ENCODE results near the gene TAAR6. TPM values are rescaled to one million over a fixed set of nuclear protein-coding genes. Genes with fewer than 3 reads are reported as not detected.

TAAR6 gene
- total and polyA plus RNA-seq, 10 of the 15 experiments (the other 5 are each of a cell fraction or from before 2014, with no cell fraction given), result not detected

GRCh38 chr6:132568611-132569010 lies 1.5 kb upstream of the TAAR6 start:
- ChIA-PET SMC1A (ENCODE audit: uncharacterized antibody, unreplicated experiment) (no interaction called here), POLR2A (no interaction called here), RAD21 (ENCODE audit: unreplicated experiment) (no interaction called here), CTCF (interaction anchor here (2.0 kb wide), 1 partner anchor 289 kb away, joined by 6 read pairs; no protein-coding TSS in a partner anchor)
- DNase-seq (ENCODE audit: low read depth, low spot score) (no peak), FAIRE-seq (no peak), ATAC-seq (no peak)
- Histone ChIP-seq H3K27me3 (replicated peaks in 1 of 2; ENCODE audit: control insufficient read depth in 2 of 2, insufficient read depth in 2 of 2, low read length in 1 of 2) (no peaks in the 10 kb centered on the region), H3K4me3 (no peak overlapping the region), H3K27ac (ENCODE audit: control insufficient read depth, insufficient read depth) (no peak overlapping the region), H3K36me3 (ENCODE audit: control insufficient read depth in 2 of 2, insufficient read depth in 2 of 2, low read length in 1 of 2) (no peaks in the 10 kb centered on the region), H3K9ac (ENCODE audit: control insufficient read depth, insufficient read depth, low read length) (no peak overlapping the region), H3K4me2 (ENCODE audit: control insufficient read depth, insufficient read depth) (no peak overlapping the region), H3K9me3 (replicated peaks; ENCODE audit: control insufficient read depth, insufficient read depth, low read length) (no peaks in the 10 kb centered on the region), H2AFZ (ENCODE audit: control insufficient read depth, low read depth, low read length) (no peak overlapping the region), H4K20me1 (ENCODE audit: control insufficient read depth, insufficient read depth) (no peaks in the 10 kb centered on the region), H3K4me1 (ENCODE audit: control insufficient read depth, insufficient read depth, low read length) (no peaks in the 10 kb centered on the region), H3K79me2 (ENCODE audit: control insufficient read depth, insufficient read depth, low read length) (no peaks in the 10 kb centered on the region)
- in situ Hi-C loops (cut with MboI) (no loop called here), intact Hi-C loops (cut with micrococcal nuclease; ENCODE audit: unreplicated experiment) (no loop called here)
- 14% methylated on average over 6 of the region's 6 CpGs for WGBS (ENCODE audit: insufficient coverage, insufficient replicate concordance, low lambda C conversion rate, missing lambda C conversion rate)
- no peak for TF ChIP-seq PAX5 (IDR thresholded peaks at IDR 0.05; ENCODE audit: borderline replicate concordance, low read depth, low read length)
- TF ChIP-seq SIN3A (IDR thresholded peaks at IDR 0.05; ENCODE audit: low read depth, low read length), result no peak
- no TSS peak for BruUV-seq (replicated peaks)

- H3K4me1 ChIP-seq (ENCODE audit: control insufficient read depth, insufficient read depth, low read length), result no peaks in the 10 kb centered on the region
- WGBS (ENCODE audit: insufficient coverage, insufficient replicate concordance, low lambda C conversion rate, missing lambda C conversion rate), result 43% methylated on average over 4 of the region's 4 CpGs
- no peak overlapping the region for H3K9ac ChIP-seq (ENCODE audit: control insufficient read depth, insufficient read depth, low read length)
- SMC1A ChIA-PET (ENCODE audit: uncharacterized antibody, unreplicated experiment), result no interaction called here
- no peak overlapping the region for H3K27ac ChIP-seq (ENCODE audit: control insufficient read depth, insufficient read depth)
- H4K20me1 ChIP-seq (ENCODE audit: control insufficient read depth, insufficient read depth), result no peaks in the 10 kb centered on the region
- no peak overlapping the region for H3K4me2 ChIP-seq (ENCODE audit: control insufficient read depth, insufficient read depth)
- DNase-seq (ENCODE audit: low read depth, low spot score) (no peak), FAIRE-seq (no peak), ATAC-seq (no peak)
- no peaks in the 10 kb centered on the region for H3K79me2 ChIP-seq (ENCODE audit: control insufficient read depth, insufficient read depth, low read length)
- intact Hi-C loops (cut with micrococcal nuclease; ENCODE audit: unreplicated experiment), result no loop called here
- POLR2A ChIA-PET, result no interaction called here
- no peak overlapping the region for H3K4me3 ChIP-seq
- RAD21 ChIA-PET (ENCODE audit: unreplicated experiment), result no interaction called here
- no peaks in the 10 kb centered on the region for H3K27me3 ChIP-seq (replicated peaks in 1 of 2; ENCODE audit: control insufficient read depth in 2 of 2, insufficient read depth in 2 of 2, low read length in 1 of 2)
- BruUV-seq (replicated peaks), result no TSS peak
- H3K9me3 ChIP-seq (replicated peaks; ENCODE audit: control insufficient read depth, insufficient read depth, low read length), result no peaks in the 10 kb centered on the region
- no peaks in the 10 kb centered on the region for H3K36me3 ChIP-seq (ENCODE audit: control insufficient read depth in 2 of 2, insufficient read depth in 2 of 2, low read length in 1 of 2)
- CTCF ChIA-PET, result no interaction called here
- in situ Hi-C loops (cut with MboI), result no loop called here
- H2AFZ ChIP-seq (ENCODE audit: control insufficient read depth, low read depth, low read length), result no peak overlapping the region
- TF ChIP-seq PAX5 (IDR thresholded peaks at IDR 0.05; ENCODE audit: borderline replicate concordance, low read depth, low read length), result no peak
- TF ChIP-seq SMARCA5 (IDR thresholded peaks at IDR 0.05), result no peak
- TF ChIP-seq RELB (IDR thresholded peaks at IDR 0.05; ENCODE audit: low read depth), result no peak
- TF ChIP-seq PRDM15 (CRISPR knock-in tag; IDR thresholded peaks at IDR 0.05), result no peak
- no peak for TF ChIP-seq POU2F2 (IDR thresholded peaks at IDR 0.05; ENCODE audit: borderline replicate concordance, low read depth, low read length)
- TF ChIP-seq CREB1 (IDR thresholded peaks at IDR 0.05; ENCODE audit: low read depth), result no peak
- TF ChIP-seq BACH1 (IDR thresholded peaks at IDR 0.05; ENCODE audit: borderline replicate concordance), result no peak
- no peak for TF ChIP-seq GABPA (IDR thresholded peaks at IDR 0.05; ENCODE audit: low read depth)
Observed at GRCh38 chr6:132569170-132569569, 952 bp upstream of the TAAR6 start.

Data from GM12878 (cell line).